CD4-positive, alpha-beta memory T cell (primary cell): ENCODE measurements around the gene ZDHHC14. TPM values are rescaled to one million over a fixed set of nuclear protein-coding genes. Genes with fewer than 3 reads are reported as not detected.

Experiments
- CTCF ChIA-PET: fragments of 350-600 bp; sonication (Branson Sonifier 250); formaldehyde crosslinking; loops from one replicate; lab custom pipeline; 2021; ENCODE audit warnings: inconsistent platforms; ENCODE audit not compliant: partially characterized antibody; lab: Charles Lee
- POLR2A ChIA-PET: fragments of 350-600 bp; sonication (Branson Sonifier 250); formaldehyde crosslinking; loops from one replicate; lab custom pipeline; 2021; ENCODE audit not compliant: partially characterized antibody; lab: Charles Lee
- DNase-seq, 5 donors: peaks; one replicate each; pipeline versions ENCODE4 v3.0.0 to v3.0.0-alpha.2; 2020 to 2022; ENCODE audit warnings: mixed read lengths in 1 of 5
- H3K27ac ChIP-seq: one replicate; pipeline ENCODE4 v1.7.0; 2013; ENCODE audit warnings: low read depth, low read length
- H3K27me3 ChIP-seq: 2 replicates; pipeline ENCODE4 v1.7.0; 2013; ENCODE audit warnings: mild to moderate bottlenecking, low read length, moderate library complexity; ENCODE audit not compliant: insufficient read depth
- H3K36me3 ChIP-seq: 2 replicates; pipeline ENCODE4 v1.7.0; 2013; ENCODE audit warnings: mild to moderate bottlenecking, low read length, moderate library complexity; ENCODE audit not compliant: insufficient read depth
- H3K4me1 ChIP-seq: 2 replicates; pipeline ENCODE4 v1.7.0; 2013; ENCODE audit warnings: mild to moderate bottlenecking, low read length, moderate library complexity; ENCODE audit not compliant: insufficient read depth
- H3K4me3 ChIP-seq, 2 donors: one replicate each; pipeline ENCODE4 v1.7.0; 2013; ENCODE audit warnings: low read length in 2 of 2, mild to moderate bottlenecking in 1 of 2
- H3K9me3 ChIP-seq, 2 donors: one replicate each; pipeline ENCODE4 v1.7.0; 2013; ENCODE audit warnings: low read length in 2 of 2, control low read depth in 1 of 2; ENCODE audit not compliant: control insufficient read depth in 1 of 2
- H3K27ac Mint-ChIP-seq, 7 donors: one replicate each; pipeline ENCODE4 v1.8.0; 2020 to 2021; ENCODE audit warnings: mixed read lengths in 7 of 7, mild to moderate bottlenecking in 6 of 7, inconsistent platforms in 3 of 7, moderate library complexity in 3 of 7
- H3K27me3 Mint-ChIP-seq, 2 donors: one replicate each; pipeline ENCODE4 v1.8.0; 2020 to 2021; ENCODE audit warnings: mixed read lengths in 2 of 2
- H3K36me3 Mint-ChIP-seq, 2 donors: one replicate each; pipeline ENCODE4 v1.8.0; 2020 to 2021; ENCODE audit warnings: mixed read lengths in 2 of 2, inconsistent platforms in 1 of 2, mild to moderate bottlenecking in 1 of 2
- H3K4me1 Mint-ChIP-seq, 4 donors: one replicate each; pipeline ENCODE4 v1.8.0; 2020 to 2021; ENCODE audit warnings: mixed read lengths in 4 of 4, mild to moderate bottlenecking in 1 of 4
- H3K4me3 Mint-ChIP-seq, 8 donors: one replicate each; pipeline ENCODE4 v1.8.0; 2020 to 2021; ENCODE audit warnings: mixed read lengths in 8 of 8, mild to moderate bottlenecking in 7 of 8, moderate library complexity in 6 of 8, inconsistent platforms in 3 of 8
- H3K9me3 Mint-ChIP-seq, 8 donors: one replicate each; pipeline ENCODE4 v1.8.0; 2020 to 2021; ENCODE audit warnings: mixed read lengths in 8 of 8, mild to moderate bottlenecking in 5 of 8, inconsistent platforms in 3 of 8, moderate library complexity in 1 of 8
- intact Hi-C: fragments of 100-400 bp; cut with micrococcal nuclease; formaldehyde crosslinking; loops from one replicate; pipeline ENCODE4 v1.15.1; 2023
- polyA plus RNA-seq, 2 donors: library from polyadenylated mRNA; unstranded; fragments of 300-500 nt; fragmentation: Illumina TruSeq; gene quantifications; one replicate each; pipeline ENCODE4 v1.2.3, GENCODE V29; 2021
- total RNA-seq, 2 experiments: library from RNA; stranded (reverse); gene quantifications; one replicate each; pipeline ENCODE4 v1.2.3, GENCODE V29; 2021

The ZDHHC14 gene
- total and polyA plus RNA-seq, 4 experiments from 2014 or later = 1.5 to 1.9 (median 1.7) TPM

- no peaks in the 10 kb centered on the region for H3K27me3 ChIP-seq
These were observed 140.7 kb downstream of the ZDHHC14 start for GRCh38 chr6:157521362-157522335.

GRCh38 chr6:157522472-157522871 is 141.5 kb downstream of the ZDHHC14 start:
- Mint-ChIP-seq H3K27ac (no peak overlapping the region), H3K36me3 (peaks cover 0 to 4% of the 10 kb centered on the region in 2 donors), H3K9me3 (no peaks in the 10 kb centered on the region), H3K27me3 (no peaks in the 10 kb centered on the region), H3K4me3 (no peak overlapping the region), H3K4me1 (peaks cover 3 to 6% (median 4%) of the 10 kb centered on the region in 4 donors)
- ChIA-PET CTCF (no interaction called here), POLR2A (no interaction called here)
- Histone ChIP-seq H3K27ac (no peak overlapping the region), H3K9me3 (no peaks in the 10 kb centered on the region), H3K27me3 (no peaks in the 10 kb centered on the region), H3K4me3 (no peak overlapping the region), H3K36me3 (no peaks in the 10 kb centered on the region), H3K4me1 (no peaks in the 10 kb centered on the region)
- intact Hi-C loops = no loop called here
- DNase-seq = no peak

More at GRCh38 chr6:157521362-157522335, 140.7 kb downstream of the ZDHHC14 start:
- peaks cover 0 to 4% of the 10 kb centered on the region in 2 donors for H3K36me3 Mint-ChIP-seq
- H3K9me3 ChIP-seq = no peaks in the 10 kb centered on the region
- ChIA-PET POLR2A (interaction anchor here (0.7 kb wide), 1 partner anchor 925 kb away, joined by 4 read pairs; no protein-coding TSS in a partner anchor), CTCF (no interaction called here)
- no peak overlapping the region for H3K4me3 Mint-ChIP-seq
- H3K27ac Mint-ChIP-seq = no peak overlapping the region
- intact Hi-C loops = no loop called here
- H3K36me3 ChIP-seq = no peaks in the 10 kb centered on the region
- DNase-seq = no peak
- no peaks in the 10 kb centered on the region for H3K9me3 Mint-ChIP-seq
- H3K4me1 Mint-ChIP-seq = no peaks in the 10 kb centered on the region
- H3K27me3 Mint-ChIP-seq = no peaks in the 10 kb centered on the region
- no peak overlapping the region for H3K27ac ChIP-seq
- H3K4me1 ChIP-seq = no peaks in the 10 kb centered on the region
- no peak overlapping the region for H3K4me3 ChIP-seq

GRCh38 chr6:157524735-157525134 is 143.7 kb downstream of the ZDHHC14 start:
- POLR2A ChIA-PET = interaction anchor here (1.1 kb wide), 1 partner anchor 17 kb away, joined by 3 read pairs; no protein-coding TSS in a partner anchor
- no peaks in the 10 kb centered on the region for H3K9me3 ChIP-seq
- no peak overlapping the region for H3K27ac Mint-ChIP-seq

GRCh38 chr6:157525292-157525889 is 144.4 kb downstream of the ZDHHC14 start:
- intact Hi-C loops = no loop called here

More at GRCh38 chr6:157524735-157525134, 143.7 kb downstream of the ZDHHC14 start:
- CTCF ChIA-PET = interaction anchor here (1.0 kb wide), 1 partner anchor 11 kb away, joined by 3 read pairs; no protein-coding TSS in a partner anchor
- no peaks in the 10 kb centered on the region for H3K4me1 ChIP-seq
- Mint-ChIP-seq H3K27me3 (no peaks in the 10 kb centered on the region), H3K4me1 (peaks cover 5 to 14% (median 11%) of the 10 kb centered on the region in 4 donors), H3K4me3 (no peak overlapping the region), H3K9me3 (no peaks in the 10 kb centered on the region), H3K36me3 (peaks cover 0 to 4% of the 10 kb centered on the region in 2 donors)
- H3K4me3 ChIP-seq = no peak overlapping the region
- no peaks in the 10 kb centered on the region for H3K27me3 ChIP-seq
- H3K27ac ChIP-seq = no peak overlapping the region
- no peak for DNase-seq
- H3K36me3 ChIP-seq = no peaks in the 10 kb centered on the region
- intact Hi-C loops = no loop called here

GRCh38 chr6:157525918-157526425 is 145.0 kb downstream of the ZDHHC14 start:
- Histone ChIP-seq H3K9me3 (no peaks in the 10 kb centered on the region), H3K27ac (no peak overlapping the region), H3K36me3 (no peaks in the 10 kb centered on the region), H3K4me1 (no peaks in the 10 kb centered on the region), H3K4me3 (no peak overlapping the region), H3K27me3 (no peaks in the 10 kb centered on the region)
- Mint-ChIP-seq H3K9me3 (no peaks in the 10 kb centered on the region), H3K4me1 (peaks cover 5 to 14% (median 11%) of the 10 kb centered on the region in 4 donors), H3K27me3 (no peaks in the 10 kb centered on the region), H3K36me3 (peaks cover 0 to 4% of the 10 kb centered on the region in 2 donors), H3K27ac (no peak overlapping the region), H3K4me3 (no peak overlapping the region)
- intact Hi-C loops = no loop called here
- no peak for DNase-seq
- ChIA-PET CTCF (no interaction called here), POLR2A (no interaction called here)

More at GRCh38 chr6:157525292-157525889, 144.4 kb downstream of the ZDHHC14 start:
- Mint-ChIP-seq H3K4me3 (no peak overlapping the region), H3K9me3 (no peaks in the 10 kb centered on the region), H3K27ac (no peak overlapping the region), H3K27me3 (no peaks in the 10 kb centered on the region), H3K4me1 (peaks cover 5 to 14% (median 11%) of the 10 kb centered on the region in 4 donors), H3K36me3 (peaks cover 0 to 4% of the 10 kb centered on the region in 2 donors)
- Histone ChIP-seq H3K9me3 (no peaks in the 10 kb centered on the region), H3K4me1 (no peaks in the 10 kb centered on the region), H3K36me3 (no peaks in the 10 kb centered on the region), H3K27me3 (no peaks in the 10 kb centered on the region), H3K27ac (no peak overlapping the region), H3K4me3 (no peak overlapping the region)
- CTCF ChIA-PET = no interaction called here
- no peak for DNase-seq
- POLR2A ChIA-PET = interaction anchor here (1.1 kb wide), 1 partner anchor 16 kb away, joined by 3 read pairs; no protein-coding TSS in a partner anchor

- Histone ChIP-seq H3K27me3 (no peaks in the 10 kb centered on the region), H3K4me3 (no peak overlapping the region), H3K4me1 (no peaks in the 10 kb centered on the region), H3K36me3 (no peaks in the 10 kb centered on the region), H3K9me3 (no peaks in the 10 kb centered on the region), H3K27ac (no peak overlapping the region)
- peak in 2 of 5 donors; percentile 15 to 26 for DNase-seq
- Mint-ChIP-seq H3K36me3 (peaks cover 0 to 4% of the 10 kb centered on the region in 2 donors), H3K27me3 (no peaks in the 10 kb centered on the region), H3K4me3 (peak overlapping the region in 1 of 8 donors; percentile 11), H3K4me1 (peaks cover 5 to 14% (median 11%) of the 10 kb centered on the region in 4 donors), H3K9me3 (no peaks in the 10 kb centered on the region), H3K27ac (peak overlapping the region in 3 of 7 donors; percentile 15 to 60 (median 60))
- ChIA-PET POLR2A (no interaction called here), CTCF (interaction anchor here (1.3 kb wide), 1 partner anchor 210 kb away, joined by 3 read pairs; no protein-coding TSS in a partner anchor)
- intact Hi-C loops = no loop called here
These were observed 146.5 kb downstream of the ZDHHC14 start for GRCh38 chr6:157527471-157527907.
